H9 (cell line): ENCODE data around the gene CSRNP3. TPM values are rescaled to one million over a fixed set of nuclear protein-coding genes. Genes with fewer than 3 reads are reported as not detected.

ENCODE experiments used
- DNase-seq: peaks from one replicate; pipeline ENCODE4 v3.0.0-alpha.2; 2017
- H2AFZ ChIP-seq: one replicate; pipeline ENCODE4 v1.6.1; 2013; ENCODE audit warnings: mild to moderate bottlenecking, low read length, control low read depth, moderate library complexity
- H2AK5ac ChIP-seq: 2 replicates; pipeline ENCODE4 v1.6.1; 2013; ENCODE audit warnings: low read length, control low read depth, mixed read lengths; ENCODE audit not compliant: insufficient read length
- H2BK120ac ChIP-seq: one replicate; pipeline ENCODE4 v1.6.1; 2013; ENCODE audit warnings: low read depth, mild to moderate bottlenecking, low read length, control low read depth, inconsistent platforms; ENCODE audit not compliant: poor library complexity, severe bottlenecking
- H2BK12ac ChIP-seq: 2 replicates; pipeline ENCODE4 v1.6.1; 2013; ENCODE audit warnings: low read length, control low read depth, mixed read lengths, low read depth; ENCODE audit not compliant: insufficient read length
- H2BK15ac ChIP-seq: 2 replicates; pipeline ENCODE4 v1.6.1; 2013; ENCODE audit warnings: low read depth, low read length, control low read depth
- H2BK20ac ChIP-seq: one replicate; pipeline ENCODE4 v1.6.1; 2013; ENCODE audit warnings: low read depth, mild to moderate bottlenecking, low read length, control low read depth, inconsistent platforms; ENCODE audit not compliant: poor library complexity, severe bottlenecking
- H2BK5ac ChIP-seq: 2 replicates; pipeline ENCODE4 v1.6.1; 2013; ENCODE audit warnings: low read length, control low read depth, mixed read lengths; ENCODE audit not compliant: insufficient read length
- H3K14ac ChIP-seq: 2 replicates; pipeline ENCODE4 v1.6.1; 2013; ENCODE audit warnings: low read length, control low read depth; ENCODE audit not compliant: insufficient read depth
- H3K18ac ChIP-seq: 2 replicates; pipeline ENCODE4 v1.6.1; 2013; ENCODE audit warnings: low read depth, mild to moderate bottlenecking, mixed read lengths, low read length, control low read depth; ENCODE audit not compliant: insufficient read length
- H3K23ac ChIP-seq: 2 replicates; pipeline ENCODE4 v1.6.1; 2013; ENCODE audit warnings: low read length, control low read depth, mixed read lengths, low read depth; ENCODE audit not compliant: insufficient read length
- H3K23me2 ChIP-seq: 2 replicates; pipeline ENCODE4 v1.6.1; 2013; ENCODE audit warnings: low read depth, mild to moderate bottlenecking, mixed read lengths, low read length, control low read depth; ENCODE audit not compliant: insufficient read length, poor library complexity, severe bottlenecking
- H3K27ac ChIP-seq: 2 replicates; pipeline ENCODE4 v1.5.1; 2013; ENCODE audit warnings: low read length, control low read depth, mixed read lengths, low read depth; ENCODE audit not compliant: insufficient read length
- H3K27me3 ChIP-seq: 2 replicates; pipeline ENCODE4 v1.6.1; 2013; ENCODE audit warnings: low read length, control low read depth, inconsistent platforms; ENCODE audit not compliant: insufficient read depth
- H3K4ac ChIP-seq: 2 replicates; pipeline ENCODE4 v1.6.1; 2013; ENCODE audit warnings: low read depth, mild to moderate bottlenecking, control low read depth, inconsistent platforms, low read length, moderate library complexity
- H3K4me1 ChIP-seq: 2 replicates; pipeline ENCODE4 v1.6.1; 2013; ENCODE audit warnings: low read length, control low read depth, inconsistent platforms; ENCODE audit not compliant: insufficient read depth
- H3K4me2 ChIP-seq: 2 replicates; pipeline ENCODE4 v1.6.1; 2013; ENCODE audit warnings: low read length, control low read depth, mixed read lengths; ENCODE audit not compliant: insufficient read length, insufficient read depth
- H3K56ac ChIP-seq: 2 replicates; pipeline ENCODE4 v1.6.1; 2013; ENCODE audit warnings: low read depth, mild to moderate bottlenecking, mixed read lengths, low read length, control low read depth; ENCODE audit not compliant: insufficient read length
- H3K79me1 ChIP-seq: 2 replicates; pipeline ENCODE4 v1.6.1; 2013; ENCODE audit warnings: low read depth, mild to moderate bottlenecking, moderate library complexity, low read length, control low read depth, inconsistent platforms; ENCODE audit not compliant: insufficient read depth, poor library complexity, severe bottlenecking
- H3K79me2 ChIP-seq: 2 replicates; pipeline ENCODE4 v1.6.1; 2013; ENCODE audit warnings: low read length, control low read depth, inconsistent platforms; ENCODE audit not compliant: insufficient read depth
- H3K9ac ChIP-seq: 2 replicates; pipeline ENCODE4 v1.6.1; 2013; ENCODE audit warnings: low read length, control low read depth, mixed read lengths; ENCODE audit not compliant: insufficient read length; ENCODE audit errors: extremely low read depth
- H3K9me3 ChIP-seq: one replicate; pipeline ENCODE4 v1.6.1; 2013; ENCODE audit warnings: low read depth, low read length, inconsistent platforms; ENCODE audit not compliant: control insufficient read depth
- H3T11ph ChIP-seq: one replicate; pipeline ENCODE4 v1.6.1; 2013; ENCODE audit warnings: mild to moderate bottlenecking, low read length, control low read depth, inconsistent platforms
- H4K20me1 ChIP-seq: one replicate; pipeline ENCODE4 v1.6.1; 2013; ENCODE audit not compliant: control insufficient read depth, insufficient read length, insufficient read depth
- H4K5ac ChIP-seq: 2 replicates; pipeline ENCODE4 v1.6.1; 2013; ENCODE audit warnings: low read depth, mild to moderate bottlenecking, mixed read lengths, low read length, control low read depth; ENCODE audit not compliant: insufficient read length
- H4K8ac ChIP-seq: replicated peaks from 2 replicates; pipeline ENCODE4 v1.6.1; 2013; ENCODE audit warnings: low read length, control low read depth, mixed read lengths, low read depth; ENCODE audit not compliant: insufficient read length
- H4K91ac ChIP-seq: 2 replicates; pipeline ENCODE4 v1.6.1; 2013; ENCODE audit warnings: low read depth, mild to moderate bottlenecking, moderate library complexity, mixed read lengths, low read length, control low read depth; ENCODE audit not compliant: insufficient read length
- H3K27ac Mint-ChIP-seq, 3 experiments: 2 replicates in 2 of 3; 3 replicates in 1 of 3; pipeline ENCODE4 v1.8.0; 2020 to 2021; ENCODE audit warnings: mixed read lengths in 3 of 3, mild to moderate bottlenecking in 1 of 3, moderate library complexity in 1 of 3
- H3K27me3 Mint-ChIP-seq: 2 replicates; pipeline ENCODE4 v1.8.0; 2021; ENCODE audit warnings: low read depth, mild to moderate bottlenecking, moderate library complexity, mixed read lengths
- H3K36me3 Mint-ChIP-seq, 3 experiments: 2 replicates in 2 of 3; 3 replicates in 1 of 3; pipeline ENCODE4 v1.8.0; 2020 to 2021; ENCODE audit warnings: low read depth in 3 of 3, mixed read lengths in 3 of 3; ENCODE audit not compliant: insufficient read depth in 1 of 3
- H3K4me1 Mint-ChIP-seq, 2 experiments: 2 replicates each; pipeline ENCODE4 v1.8.0; 2020; ENCODE audit warnings: mixed read lengths in 2 of 2
- H3K4me3 Mint-ChIP-seq, 2 experiments: 2 replicates in 1 of 2; 3 replicates in 1 of 2; pipeline ENCODE4 v1.8.0; 2020 to 2021; ENCODE audit warnings: mild to moderate bottlenecking in 2 of 2, mixed read lengths in 2 of 2, moderate library complexity in 1 of 2
- H3K9me3 Mint-ChIP-seq, 2 experiments: 2 replicates in 1 of 2; 3 replicates in 1 of 2; pipeline ENCODE4 v1.8.0; 2020; ENCODE audit warnings: mild to moderate bottlenecking in 2 of 2, mixed read lengths in 2 of 2, moderate library complexity in 1 of 2
- WGBS: extraction: QIAGEN DNeasy Blood & Tissue Kit; methylation state at CpG from one replicate; pipeline ENCODE4 v1.1.7; 2013; ENCODE audit warnings: missing lambda C conversion rate, low lambda C conversion rate, mixed read lengths; ENCODE audit not compliant: insufficient read length; ENCODE audit errors: extremely low coverage; 5-methylcytosine and 5-hydroxymethylcytosine counted together
- total RNA-seq: library from RNA; stranded (reverse); gene quantifications from 2 replicates; pipeline ENCODE4 v1.2.1, GENCODE V29; 2021
- TF ChIP-seq, protein P1 (sequence below): fragments of 200-600 bp; sonication (generic); conservative IDR thresholded peaks from 3 replicates; pipeline ENCODE4 v1.8.0; 2021; ENCODE audit warnings: antibody characterized with exemption, mild to moderate bottlenecking

CSRNP3 gene
- total RNA-seq, 1 experiment from 2014 or later = 3.6 TPM

DNA sequence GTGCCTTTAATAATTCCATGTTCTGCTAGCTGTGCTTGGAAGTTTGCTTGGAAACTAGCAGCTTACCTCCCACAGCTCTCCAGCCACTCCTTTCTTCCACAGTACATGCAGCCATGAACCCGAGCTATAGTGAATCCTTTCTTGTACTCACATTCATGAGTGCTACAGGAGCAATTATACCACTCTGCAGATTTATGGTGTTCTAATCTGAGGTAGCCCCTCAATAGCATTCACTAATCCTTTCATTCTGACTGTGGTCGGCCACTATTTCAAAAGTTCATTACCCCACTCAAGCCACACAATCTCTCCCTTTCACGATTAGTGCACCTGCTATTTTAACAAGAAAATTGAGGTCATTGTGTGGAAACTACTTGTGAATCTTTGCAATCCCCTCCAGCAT is 53.2 kb downstream of the CSRNP3 start:
- H3K4me1 Mint-ChIP-seq = peaks cover 11% of the 10 kb centered on the region in 2 experiments
- Histone ChIP-seq H3K18ac (no peak overlapping the region), H3K79me1 (no peaks in the 10 kb centered on the region), H2BK15ac (no peak overlapping the region), H3K4ac (no peak overlapping the region), H3K23me2 (no peaks in the 10 kb centered on the region), H4K5ac (no peak overlapping the region), H2BK12ac (no peak overlapping the region), H3K14ac (no peak overlapping the region), H4K20me1 (no peaks in the 10 kb centered on the region), H3K23ac (no peak overlapping the region), H2BK120ac (no peak overlapping the region), H2BK5ac (no peak overlapping the region), H3K9me3 (no peaks in the 10 kb centered on the region), H3K4me2 (no peak overlapping the region), H3T11ph (no peak overlapping the region), H2AFZ (no peak overlapping the region), H4K8ac (no peak overlapping the region), H2AK5ac (no peak overlapping the region), H3K27ac (no peak overlapping the region), H3K79me2 (no peaks in the 10 kb centered on the region), H3K56ac (no peak overlapping the region), H4K91ac (no peak overlapping the region), H3K9ac (no peak overlapping the region), H3K4me1 (no peaks in the 10 kb centered on the region; the same call in 1 of the 2 replicates), H2BK20ac (no peak overlapping the region), H3K27me3 (no peaks in the 10 kb centered on the region)
- DNase-seq = no peak
- no peak overlapping the region for H3K4me3 Mint-ChIP-seq
- no peaks in the 10 kb centered on the region for H3K27me3 Mint-ChIP-seq
- WGBS = no CpG with 5 or more reads among the region's 3 CpGs
- H3K36me3 Mint-ChIP-seq = peaks cover 0 to 4% (median 0%) of the 10 kb centered on the region in 3 experiments; a peak in 2 of 7 replicates
- TF ChIP-seq, protein P1, sequence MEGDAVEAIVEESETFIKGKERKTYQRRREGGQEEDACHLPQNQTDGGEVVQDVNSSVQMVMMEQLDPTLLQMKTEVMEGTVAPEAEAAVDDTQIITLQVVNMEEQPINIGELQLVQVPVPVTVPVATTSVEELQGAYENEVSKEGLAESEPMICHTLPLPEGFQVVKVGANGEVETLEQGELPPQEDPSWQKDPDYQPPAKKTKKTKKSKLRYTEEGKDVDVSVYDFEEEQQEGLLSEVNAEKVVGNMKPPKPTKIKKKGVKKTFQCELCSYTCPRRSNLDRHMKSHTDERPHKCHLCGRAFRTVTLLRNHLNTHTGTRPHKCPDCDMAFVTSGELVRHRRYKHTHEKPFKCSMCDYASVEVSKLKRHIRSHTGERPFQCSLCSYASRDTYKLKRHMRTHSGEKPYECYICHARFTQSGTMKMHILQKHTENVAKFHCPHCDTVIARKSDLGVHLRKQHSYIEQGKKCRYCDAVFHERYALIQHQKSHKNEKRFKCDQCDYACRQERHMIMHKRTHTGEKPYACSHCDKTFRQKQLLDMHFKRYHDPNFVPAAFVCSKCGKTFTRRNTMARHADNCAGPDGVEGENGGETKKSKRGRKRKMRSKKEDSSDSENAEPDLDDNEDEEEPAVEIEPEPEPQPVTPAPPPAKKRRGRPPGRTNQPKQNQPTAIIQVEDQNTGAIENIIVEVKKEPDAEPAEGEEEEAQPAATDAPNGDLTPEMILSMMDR = no peak
- H3K27ac Mint-ChIP-seq = no peak overlapping the region
- H3K9me3 Mint-ChIP-seq = peaks cover 0 to 2% of the 10 kb centered on the region in 2 experiments; a peak in 2 of 5 replicates
